Measurements from ENCODE around the gene CAMK2B. TPM values are rescaled to one million over a fixed set of nuclear protein-coding genes. Genes with fewer than 3 reads are reported as not detected.
A peak's percentile ranks its signal among the peaks of the same experiment; 100 is the strongest.

Gene CAMK2B
- total RNA-seq, 4 donors from 2014 or later = 7.0 to 19.3 (median 18.5) TPM

DNA sequence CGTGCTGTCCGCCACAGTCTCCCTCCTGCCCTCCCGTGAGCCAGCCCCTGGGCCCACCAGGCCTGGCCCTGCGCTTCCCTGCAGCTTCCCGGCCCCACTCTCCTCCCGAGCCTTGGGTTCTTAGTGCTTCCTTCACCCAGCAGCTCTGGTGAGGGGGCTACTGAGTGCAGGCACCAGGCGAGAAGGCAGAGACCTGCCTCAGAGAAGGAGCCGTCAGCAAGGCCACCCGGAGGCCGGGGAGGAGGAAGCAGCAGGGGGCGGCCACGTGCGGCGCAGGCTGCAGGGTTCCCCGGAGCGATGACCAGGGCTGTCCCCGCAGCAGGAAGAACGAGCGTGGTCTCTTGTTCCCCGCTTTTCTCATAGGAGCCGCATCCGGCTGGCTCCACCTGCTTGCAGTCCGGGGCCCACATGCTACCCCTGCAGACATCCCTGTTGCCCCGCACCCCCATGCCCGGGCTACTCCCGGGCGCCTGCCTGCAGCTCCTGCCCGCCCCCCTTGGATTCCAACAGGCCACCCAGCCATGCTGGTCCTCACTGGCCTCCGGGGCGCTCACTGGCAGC, 104.1 kb downstream of the CAMK2B start:
- no peaks in the 10 kb centered on the region for H3K36me3 ChIP-seq
- H3K4me1 ChIP-seq = no peaks in the 10 kb centered on the region
- H3K27ac ChIP-seq = no peak overlapping the region
- intact Hi-C loops (cut with DNase I) = no loop called here
- TF ChIP-seq POLR2A (IDR thresholded peaks at IDR 0.05) (no peak), CTCF (IDR thresholded peaks at IDR 0.05) (no peak)
- no peak for DNase-seq
- H3K4me3 ChIP-seq (replicated peaks in 1 of 3) = peak overlapping the region in 1 of 3 donors; percentile 2
- H3K9me3 ChIP-seq = no peaks in the 10 kb centered on the region
- H3K27me3 ChIP-seq = no peaks in the 10 kb centered on the region
- 63 to 69% methylated on average over 18 to 27 of the region's 30 CpGs for WGBS, 2 donors

DNA sequence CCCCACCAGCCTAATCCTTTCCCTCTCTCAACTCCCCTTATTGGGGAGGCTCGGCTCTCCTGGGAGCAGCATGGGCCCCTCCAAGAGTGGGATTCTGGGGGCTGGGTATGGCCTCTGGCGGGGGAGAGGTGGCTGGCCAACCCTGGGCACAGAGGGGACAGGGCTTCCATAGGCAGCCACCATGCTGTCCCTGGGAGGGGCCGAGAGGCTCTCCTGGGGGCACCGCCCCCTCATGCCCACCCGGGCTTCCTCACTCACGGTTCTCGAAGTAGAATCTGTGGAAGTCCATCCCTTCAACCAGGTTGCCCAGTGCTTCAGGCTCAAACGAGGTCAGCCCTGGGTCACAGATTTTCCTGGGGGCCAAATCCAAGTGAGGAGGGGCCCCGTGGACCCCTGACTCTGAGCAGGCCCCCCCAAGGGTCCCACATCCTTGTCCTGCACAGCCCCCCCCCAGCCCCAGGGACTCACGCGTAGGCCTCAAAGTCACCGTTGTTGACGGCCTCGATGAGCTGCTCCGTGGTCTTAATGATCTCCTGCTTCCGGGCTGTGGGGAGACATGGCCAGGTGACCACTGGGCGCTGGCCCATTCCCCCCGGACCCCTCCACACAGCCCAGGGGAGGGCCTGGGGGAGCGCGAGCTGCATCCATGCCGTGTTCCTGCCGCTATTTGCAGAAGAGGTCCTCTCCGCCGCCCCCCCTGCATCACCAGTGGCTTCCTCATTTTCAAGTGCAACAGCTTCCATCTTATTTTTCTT, 104.9 kb downstream of the CAMK2B start:
- H3K4me1 ChIP-seq = peaks cover 0 to 6% of the 10 kb centered on the region in 2 donors
- no peak overlapping the region for H3K27ac ChIP-seq
- no peaks in the 10 kb centered on the region for H3K36me3 ChIP-seq
- DNase-seq = peak in 1 of 2 donors; percentile 0
- intact Hi-C loops (cut with DNase I) = no loop called here
- H3K4me3 ChIP-seq (replicated peaks in 1 of 3) = no peak overlapping the region
- no peaks in the 10 kb centered on the region for H3K27me3 ChIP-seq
- 91 to 93% methylated on average over 17 to 22 of the region's 24 CpGs for WGBS, 2 donors
- H3K9me3 ChIP-seq = no peaks in the 10 kb centered on the region
- TF ChIP-seq CTCF (IDR thresholded peaks at IDR 0.05) = no peak
- no peak for TF ChIP-seq POLR2A (IDR thresholded peaks at IDR 0.05)

- no peaks in the 10 kb centered on the region for H3K36me3 ChIP-seq
- no peaks in the 10 kb centered on the region for H3K9me3 ChIP-seq
- TF ChIP-seq POLR2A (IDR thresholded peaks at IDR 0.05) (no peak), CTCF (IDR thresholded peaks at IDR 0.05) (no peak)
- H3K27me3 ChIP-seq = no peaks in the 10 kb centered on the region
- H3K27ac ChIP-seq = no peak overlapping the region
- intact Hi-C loops (cut with DNase I) = no loop called here
- peaks cover 0 to 6% of the 10 kb centered on the region in 2 donors for H3K4me1 ChIP-seq
- WGBS, 2 donors = 96 to 98% methylated on average over 9 to 26 of the region's 26 CpGs
- H3K4me3 ChIP-seq (replicated peaks in 1 of 3) = no peak overlapping the region
- DNase-seq = no peak
These were observed 105.4 kb downstream of the CAMK2B start for GRCh38 chr7:44220046-44220357.

DNA sequence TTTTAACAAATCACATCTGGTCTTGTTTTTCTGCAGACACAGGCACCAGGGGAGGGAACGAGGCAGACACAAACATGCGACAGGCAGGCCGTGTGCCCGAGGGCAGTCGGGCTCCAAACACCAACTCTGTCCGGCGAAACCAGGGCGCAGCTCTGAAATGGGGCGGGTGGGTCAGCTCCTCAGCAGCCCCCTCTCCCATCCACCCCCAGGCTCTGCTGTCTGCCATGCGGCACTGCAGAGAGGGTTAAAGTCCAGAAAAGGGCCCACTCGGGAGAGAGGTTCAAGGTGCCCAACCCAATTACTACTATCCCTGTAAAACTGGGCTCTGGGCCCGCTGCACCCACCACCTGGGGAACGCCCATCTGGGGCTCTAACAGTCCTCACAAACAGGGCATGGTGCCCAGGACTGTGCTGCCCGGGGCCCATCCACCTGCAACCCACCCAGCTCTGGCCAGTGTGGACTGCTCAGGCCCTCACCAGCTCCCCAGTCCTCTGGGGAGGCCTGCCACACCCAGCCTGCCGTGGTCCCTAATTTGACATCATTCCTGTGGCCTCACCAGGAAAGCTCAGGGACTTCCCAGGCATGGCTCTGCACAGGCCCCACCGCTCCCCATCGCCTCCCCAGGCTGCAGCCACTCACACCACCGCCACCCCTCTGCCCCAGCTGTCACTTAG, 105.9 kb downstream of the CAMK2B start:
- no peaks in the 10 kb centered on the region for H3K9me3 ChIP-seq
- intact Hi-C loops (cut with DNase I) = no loop called here
- TF ChIP-seq POLR2A (IDR thresholded peaks at IDR 0.05) (no peak), CTCF (IDR thresholded peaks at IDR 0.05) (no peak)
- peaks cover 0 to 6% of the 10 kb centered on the region in 2 donors for H3K4me1 ChIP-seq
- WGBS, 2 donors = 92 to 96% methylated on average over 12 to 17 of the region's 18 CpGs
- no peak overlapping the region for H3K27ac ChIP-seq
- no peaks in the 10 kb centered on the region for H3K36me3 ChIP-seq
- peak in 1 of 2 donors; percentile 0 for DNase-seq
- no peaks in the 10 kb centered on the region for H3K27me3 ChIP-seq
- H3K4me3 ChIP-seq (replicated peaks in 1 of 3) = no peak overlapping the region

Measured in thyroid gland (tissue), 4 donors.